Right forelimb (tissue), 1 donor: ENCODE measurements around the gene PTPN6.
"Not testable (repeated sequence)": the region's sequence is repeated elsewhere in the genome, so short reads cannot be mapped to it uniquely, and the experiment has no call there.

Source experiments
- DNase-seq: peaks from one replicate; pipeline ENCODE4 v3.0.0-alpha.2; 2018

Gene PTPN6

DNA sequence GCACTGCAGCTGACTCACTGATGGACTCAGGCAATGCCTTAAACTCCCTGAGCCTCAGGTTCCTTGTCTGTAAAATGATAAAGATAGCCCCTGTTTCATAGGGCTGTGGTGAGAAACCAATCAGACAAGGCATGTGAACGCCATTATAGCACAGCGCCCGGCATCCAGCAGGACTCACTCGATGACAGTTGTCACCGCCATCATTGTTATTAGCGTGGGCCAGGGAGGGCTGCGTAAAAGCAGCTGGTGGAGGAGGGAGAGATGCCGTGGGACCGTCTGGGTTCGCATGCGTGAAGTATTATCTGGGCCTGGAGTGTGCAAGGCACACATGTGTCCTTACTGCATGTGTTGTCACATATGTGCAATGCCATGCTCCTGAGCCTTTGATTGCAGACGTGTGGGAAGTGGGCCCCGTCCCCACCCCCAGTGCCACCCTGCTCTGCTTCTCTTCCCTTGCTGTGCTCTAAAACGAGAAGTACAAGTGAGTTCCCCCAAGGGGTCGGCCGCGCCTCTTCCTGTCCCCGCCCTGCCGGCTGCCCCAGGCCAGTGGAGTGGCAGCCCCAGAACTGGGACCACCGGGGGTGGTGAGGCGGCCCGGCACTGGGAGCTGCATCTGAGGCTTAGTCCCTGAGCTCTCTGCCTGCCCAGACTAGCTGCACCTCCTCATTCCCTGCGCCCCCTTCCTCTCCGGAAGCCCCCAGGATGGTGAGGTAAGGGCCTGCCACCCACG is at the start of gene PTPN6:
Gene PTPN6, plus strand, starts transcription at position 546 of the 730 bp plus-strand sequence. Its CDS starts 157 bp downstream, at position 703.
- peak; percentile 43 for DNase-seq

DNA sequence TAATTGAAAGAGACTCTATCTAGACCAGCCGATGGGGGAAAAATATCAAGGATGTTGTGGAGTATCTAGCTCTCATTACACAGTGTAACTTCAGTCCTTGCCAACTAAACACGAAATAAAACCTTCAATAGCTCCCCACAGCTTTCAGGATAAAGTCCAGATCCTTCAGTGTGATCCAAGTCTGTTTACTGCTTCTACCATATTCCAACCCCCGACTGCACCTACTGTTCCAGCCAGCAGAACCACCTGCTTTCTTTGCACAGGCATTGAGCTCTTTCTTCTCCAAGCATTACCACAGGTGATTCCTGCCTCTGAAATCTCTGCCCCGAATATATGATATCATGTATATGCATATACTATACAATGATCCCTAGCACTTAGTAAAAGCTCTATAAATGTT is 48.7 kb upstream of the PTPN6 start:
- no peak for DNase-seq

DNA sequence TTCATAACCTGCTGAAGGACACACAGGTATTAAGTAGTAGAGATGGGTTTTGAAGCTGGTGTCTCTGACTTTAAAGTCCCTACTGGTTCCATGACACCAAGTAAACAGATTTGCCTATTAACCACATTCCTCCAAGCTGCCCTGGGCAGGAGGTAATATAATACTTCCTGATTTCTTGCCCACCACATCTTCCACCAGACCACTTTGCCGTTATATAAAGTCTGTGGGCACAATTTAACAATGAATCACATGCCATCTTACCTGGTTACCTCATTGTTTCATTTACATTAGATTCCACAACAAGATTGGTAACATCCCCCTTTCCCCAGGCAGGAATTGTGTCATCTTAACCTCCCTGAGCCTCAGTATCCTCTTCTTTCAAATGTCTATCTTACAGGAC is 47.4 kb upstream of the PTPN6 start:
- no peak for DNase-seq

DNA sequence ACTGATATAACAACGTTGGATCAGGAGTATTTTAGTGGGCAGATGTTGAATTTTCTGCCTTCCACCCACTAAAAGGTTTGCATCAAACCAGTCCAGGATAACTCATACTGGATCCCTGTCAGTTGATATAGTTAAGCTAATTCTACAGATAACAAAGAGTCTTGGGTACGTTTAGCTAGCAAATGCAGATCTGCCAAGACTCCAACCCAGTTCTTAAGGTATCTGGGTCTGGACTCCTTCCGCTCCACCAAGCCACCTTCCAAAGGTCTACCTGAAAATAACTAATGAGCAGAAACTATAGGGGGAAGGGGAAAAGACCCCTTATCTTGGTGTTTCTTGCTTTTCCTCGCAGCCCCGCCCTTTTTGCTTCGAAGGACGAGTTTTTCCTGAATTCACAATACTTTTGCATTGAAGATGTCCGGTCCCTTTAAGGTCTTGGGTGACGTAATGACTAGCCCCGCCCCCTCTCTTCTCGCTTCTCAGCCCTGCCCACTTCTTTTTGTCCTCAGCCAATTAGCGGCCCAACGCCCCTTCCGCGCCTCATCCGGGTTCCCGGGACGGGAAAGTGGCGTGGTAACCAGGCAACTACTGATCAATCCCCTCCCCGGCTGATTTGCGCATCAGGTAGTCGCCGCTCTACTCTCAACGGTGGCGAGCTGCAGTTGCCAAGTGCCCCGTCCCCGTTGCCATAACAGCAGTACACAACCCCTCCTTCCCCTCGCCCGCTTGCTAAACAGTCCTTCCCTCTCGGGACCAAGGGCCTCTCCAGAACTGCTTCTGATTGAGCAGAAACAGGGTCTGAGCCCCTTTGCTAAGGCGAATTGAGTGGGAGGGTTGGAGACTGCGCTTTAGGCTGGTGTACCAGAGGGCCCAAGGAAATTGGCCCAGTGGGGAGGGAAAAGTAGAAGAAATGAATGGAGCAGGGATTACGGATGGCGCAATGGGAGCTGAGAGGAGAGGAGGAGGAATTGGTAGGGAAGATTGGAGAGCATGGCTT is 46.6 kb upstream of the PTPN6 start, which contains the start of gene LRRC23:
Gene LRRC23, plus strand, starts transcription at position 543 of the 997 bp plus-strand sequence. CDS start 812 bp downstream, outside the sequence.
- DNase-seq: peak; percentile 98

GRCh38 chr12:6905414-6906040 is 45.6 kb upstream of the PTPN6 start:
- DNase-seq: no peak

- DNase-seq: not testable (repeated sequence)
Measured at GRCh38 chr12:6908141-6908540, 43.0 kb upstream of the PTPN6 start.

- no peak for DNase-seq
Measured at GRCh38 chr12:6909421-6910145, 41.6 kb upstream of the PTPN6 start.

DNA sequence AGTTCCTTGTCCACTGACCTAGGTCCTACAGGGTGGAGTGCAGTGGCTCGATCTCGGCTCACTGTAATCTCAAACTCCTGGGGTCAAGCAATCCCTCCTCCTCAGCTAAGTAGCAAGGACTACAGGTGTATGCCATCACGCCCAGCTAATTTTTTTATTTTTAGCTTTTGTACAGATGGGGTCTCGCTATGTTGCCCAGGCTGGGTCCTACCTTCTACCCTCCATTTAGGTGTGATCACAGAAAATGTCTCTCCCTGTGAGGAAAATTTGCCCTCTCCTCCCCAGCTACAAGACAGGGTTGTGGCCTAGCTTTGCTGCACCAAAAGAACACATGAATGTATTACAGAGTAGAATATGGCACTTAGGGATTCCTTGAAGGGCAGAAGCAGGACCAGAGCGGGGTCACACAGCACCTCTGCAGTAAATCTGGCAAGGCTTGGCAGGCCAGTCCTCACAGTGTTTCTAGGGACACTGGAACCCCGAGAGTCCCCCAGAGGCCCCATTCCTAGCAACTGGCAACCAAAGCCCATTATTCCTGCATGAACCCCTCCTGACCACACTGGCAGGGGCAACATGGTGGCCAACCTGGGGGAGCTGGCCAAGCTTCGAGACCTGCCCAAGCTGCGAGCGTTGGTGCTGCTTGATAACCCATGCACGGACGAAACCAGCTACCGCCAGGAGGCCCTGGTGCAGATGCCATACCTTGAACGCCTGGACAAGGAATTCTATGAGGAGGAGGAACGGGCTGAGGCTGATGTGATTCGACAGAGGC is 38.8 kb upstream of the PTPN6 start:
- no peak for DNase-seq

DNA sequence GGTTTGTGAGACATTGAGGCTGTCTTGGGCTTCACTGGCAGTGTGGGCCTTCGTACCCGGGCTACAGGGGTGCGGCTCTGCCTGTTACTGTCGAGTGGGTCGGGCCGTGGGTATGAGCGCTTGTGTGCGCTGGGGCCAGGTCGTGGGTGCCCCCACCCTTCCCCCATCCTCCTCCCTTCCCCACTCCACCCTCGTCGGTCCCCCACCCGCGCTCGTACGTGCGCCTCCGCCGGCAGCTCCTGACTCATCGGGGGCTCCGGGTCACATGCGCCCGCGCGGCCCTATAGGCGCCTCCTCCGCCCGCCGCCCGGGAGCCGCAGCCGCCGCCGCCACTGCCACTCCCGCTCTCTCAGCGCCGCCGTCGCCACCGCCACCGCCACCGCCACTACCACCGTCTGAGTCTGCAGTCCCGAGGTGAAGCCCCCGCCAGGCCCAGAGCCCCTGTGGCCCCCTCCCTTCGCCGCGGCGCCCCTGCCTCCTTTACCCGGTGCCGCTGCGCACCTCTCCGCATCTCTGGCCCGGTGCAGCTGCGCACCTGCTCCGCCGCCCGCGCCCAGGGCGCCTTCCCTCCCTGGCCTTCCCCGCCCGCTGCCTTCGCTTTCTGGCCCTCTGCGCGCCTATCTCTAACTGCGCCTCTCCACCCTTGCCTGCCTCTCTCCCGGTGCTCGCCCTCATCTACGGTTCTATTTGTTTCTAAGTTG is 36.8 kb upstream of the PTPN6 start, which contains the start of gene ENO2:
Gene ENO2, plus strand, starts transcription at position 335 of the 701 bp plus-strand sequence. CDS start 1,253 bp downstream, outside the sequence.
- DNase-seq: peak; percentile 81

- no peak for DNase-seq
Measured at GRCh38 chr12:6914947-6915788, 36.0 kb upstream of the PTPN6 start.

- no peak for DNase-seq
Measured at GRCh38 chr12:6915789-6916285, 35.3 kb upstream of the PTPN6 start.

GRCh38 chr12:6916426-6917200 is 34.5 kb upstream of the PTPN6 start:
- no peak for DNase-seq

- DNase-seq: no peak
Measured at GRCh38 chr12:6917491-6918231, 33.5 kb upstream of the PTPN6 start.

GRCh38 chr12:6919588-6919987 is 31.6 kb upstream of the PTPN6 start:
- DNase-seq: no peak

DNA sequence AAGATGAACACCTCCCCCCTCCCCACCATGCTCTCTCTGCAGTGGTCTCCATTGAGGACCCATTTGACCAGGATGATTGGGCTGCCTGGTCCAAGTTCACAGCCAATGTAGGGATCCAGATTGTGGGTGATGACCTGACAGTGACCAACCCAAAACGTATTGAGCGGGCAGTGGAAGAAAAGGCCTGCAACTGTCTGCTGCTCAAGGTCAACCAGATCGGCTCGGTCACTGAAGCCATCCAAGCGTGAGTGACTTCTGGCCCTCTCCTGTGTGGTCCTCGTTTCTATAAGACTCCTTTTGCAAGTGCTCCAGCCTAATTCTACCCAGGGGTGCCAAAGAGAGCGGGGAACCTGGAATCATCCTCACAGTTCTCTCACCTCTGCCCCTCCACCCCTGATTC is 29.6 kb upstream of the PTPN6 start:
- no peak for DNase-seq

DNA sequence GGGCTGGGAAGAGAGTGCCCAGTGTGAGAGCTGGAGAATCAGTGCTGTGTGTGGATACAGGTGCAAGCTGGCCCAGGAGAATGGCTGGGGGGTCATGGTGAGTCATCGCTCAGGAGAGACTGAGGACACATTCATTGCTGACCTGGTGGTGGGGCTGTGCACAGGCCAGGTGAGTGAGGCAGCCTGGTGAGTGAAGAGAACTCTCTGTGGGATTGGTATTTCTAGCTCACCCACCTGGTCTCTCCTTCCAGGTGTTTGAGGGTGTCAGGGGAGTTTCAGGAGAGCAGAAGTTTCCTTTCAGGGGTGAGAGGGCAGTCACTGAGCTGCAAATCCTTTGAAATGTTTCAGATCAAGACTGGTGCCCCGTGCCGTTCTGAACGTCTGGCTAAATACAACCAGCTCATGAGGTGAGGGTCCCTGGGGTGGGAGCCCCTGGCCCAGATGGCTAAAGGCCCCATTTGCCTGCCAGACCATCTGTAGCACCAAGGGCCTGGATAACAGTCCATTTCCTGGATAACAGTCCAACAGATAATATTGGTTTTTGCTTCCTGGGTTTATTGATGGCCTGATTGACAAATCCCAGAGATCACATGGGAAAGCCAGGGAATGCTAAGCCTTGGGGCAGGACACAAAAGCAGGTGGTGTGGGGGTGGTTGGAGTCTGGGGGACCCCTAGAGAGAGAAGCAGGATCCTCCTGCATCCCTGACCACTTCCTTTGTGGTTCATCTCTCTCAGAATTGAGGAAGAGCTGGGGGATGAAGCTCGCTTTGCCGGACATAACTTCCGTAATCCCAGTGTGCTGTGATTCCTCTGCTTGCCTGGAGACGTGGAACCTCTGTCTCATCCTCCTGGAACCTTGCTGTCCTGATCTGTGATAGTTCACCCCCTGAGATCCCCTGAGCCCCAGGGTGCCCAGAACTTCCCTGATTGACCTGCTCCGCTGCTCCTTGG is 28.9 kb upstream of the PTPN6 start:
- DNase-seq: no peak
